Measurements from ENCODE around the gene KLK5.

The KLK5 gene

DNA sequence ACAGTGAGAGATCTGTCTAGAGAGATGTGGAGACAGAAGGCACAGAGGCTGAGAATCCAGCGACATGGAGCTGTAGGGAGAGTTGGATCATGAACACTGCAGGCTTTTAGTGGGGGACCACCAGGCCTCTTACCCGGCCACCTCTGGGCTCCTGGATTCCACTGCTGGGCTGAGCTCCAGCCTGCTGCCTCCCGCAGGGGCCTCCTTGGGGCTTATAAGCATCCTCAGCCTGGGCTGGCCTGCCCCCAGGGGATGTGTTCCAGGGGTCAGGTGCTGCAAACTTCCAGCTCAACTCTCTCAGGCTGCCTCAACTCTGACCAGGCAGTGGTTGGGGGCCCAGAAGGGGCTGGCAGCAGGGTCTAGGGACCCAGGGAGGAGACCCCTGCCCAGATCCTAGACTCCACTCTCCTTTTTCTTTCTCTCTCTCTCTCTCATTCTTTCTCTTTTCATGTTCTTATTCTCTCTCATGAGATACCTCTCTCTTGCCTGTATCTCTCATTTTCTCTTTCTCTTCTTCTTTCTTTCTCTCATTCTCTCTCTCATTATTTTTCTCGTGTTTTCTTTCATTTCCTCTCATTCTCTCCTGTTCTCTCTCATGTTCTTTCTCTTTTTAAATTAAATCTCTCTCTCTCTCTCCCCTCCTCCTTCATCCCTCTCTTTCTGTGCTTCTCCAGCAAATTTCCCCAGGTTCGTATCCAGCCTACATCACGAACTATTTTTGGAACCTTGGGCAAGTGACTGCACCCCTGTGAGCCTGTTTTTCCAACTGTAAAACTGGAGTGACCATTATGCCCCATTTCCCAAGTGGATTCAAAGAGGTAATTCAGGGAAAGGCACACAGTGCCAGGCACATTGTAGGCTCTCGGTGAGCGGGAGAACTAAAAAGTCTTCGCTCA is 41.4 kb downstream of the KLK5 start, which contains the start of gene KLK4:
KLK4 (minus strand) TSS at position 190 of the 896 bp plus-strand sequence. CDS start 657 bp downstream, outside the sequence.
- TF ChIP-seq POLR2AphosphoS5 (IDR thresholded peaks at IDR 0.05; ENCODE audit: low read depth, low read length): no peak
- TF ChIP-seq FOXP2 (optimal IDR thresholded peaks at IDR 0.05; ENCODE audit: borderline replicate concordance, extremely low read depth, extremely low read length, insufficient read depth): no peak
- TF ChIP-seq, protein P1, sequence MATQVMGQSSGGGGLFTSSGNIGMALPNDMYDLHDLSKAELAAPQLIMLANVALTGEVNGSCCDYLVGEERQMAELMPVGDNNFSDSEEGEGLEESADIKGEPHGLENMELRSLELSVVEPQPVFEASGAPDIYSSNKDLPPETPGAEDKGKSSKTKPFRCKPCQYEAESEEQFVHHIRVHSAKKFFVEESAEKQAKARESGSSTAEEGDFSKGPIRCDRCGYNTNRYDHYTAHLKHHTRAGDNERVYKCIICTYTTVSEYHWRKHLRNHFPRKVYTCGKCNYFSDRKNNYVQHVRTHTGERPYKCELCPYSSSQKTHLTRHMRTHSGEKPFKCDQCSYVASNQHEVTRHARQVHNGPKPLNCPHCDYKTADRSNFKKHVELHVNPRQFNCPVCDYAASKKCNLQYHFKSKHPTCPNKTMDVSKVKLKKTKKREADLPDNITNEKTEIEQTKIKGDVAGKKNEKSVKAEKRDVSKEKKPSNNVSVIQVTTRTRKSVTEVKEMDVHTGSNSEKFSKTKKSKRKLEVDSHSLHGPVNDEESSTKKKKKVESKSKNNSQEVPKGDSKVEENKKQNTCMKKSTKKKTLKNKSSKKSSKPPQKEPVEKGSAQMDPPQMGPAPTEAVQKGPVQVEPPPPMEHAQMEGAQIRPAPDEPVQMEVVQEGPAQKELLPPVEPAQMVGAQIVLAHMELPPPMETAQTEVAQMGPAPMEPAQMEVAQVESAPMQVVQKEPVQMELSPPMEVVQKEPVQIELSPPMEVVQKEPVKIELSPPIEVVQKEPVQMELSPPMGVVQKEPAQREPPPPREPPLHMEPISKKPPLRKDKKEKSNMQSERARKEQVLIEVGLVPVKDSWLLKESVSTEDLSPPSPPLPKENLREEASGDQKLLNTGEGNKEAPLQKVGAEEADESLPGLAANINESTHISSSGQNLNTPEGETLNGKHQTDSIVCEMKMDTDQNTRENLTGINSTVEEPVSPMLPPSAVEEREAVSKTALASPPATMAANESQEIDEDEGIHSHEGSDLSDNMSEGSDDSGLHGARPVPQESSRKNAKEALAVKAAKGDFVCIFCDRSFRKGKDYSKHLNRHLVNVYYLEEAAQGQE (IDR thresholded peaks at IDR 0.05; ENCODE audit: insufficient read depth in 1 of 2, low read depth in 2 of 2, low read length in 2 of 2): no peak
- TF ChIP-seq TAF1 (IDR thresholded peaks at IDR 0.05; ENCODE audit: borderline replicate concordance, insufficient read depth, low read length): no peak

DNA sequence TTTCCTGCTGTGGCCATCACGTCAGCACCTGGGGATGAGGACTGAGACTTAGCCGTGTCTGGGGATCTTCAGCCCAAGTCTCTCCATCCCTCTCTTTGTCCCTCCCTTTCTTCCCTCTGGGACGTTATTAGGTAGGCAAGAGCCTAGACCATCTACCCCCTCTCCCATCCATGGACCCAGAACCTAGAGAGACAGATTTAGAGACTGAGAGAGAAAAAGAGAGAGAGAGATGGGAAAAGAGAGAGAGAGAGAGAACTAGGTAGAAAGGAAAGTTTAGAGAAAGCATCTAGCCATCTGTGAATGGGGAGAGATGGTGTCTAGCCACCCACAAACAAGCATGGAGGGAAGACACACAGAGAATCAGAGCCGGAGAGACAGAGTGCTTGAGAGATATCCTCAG is 42.1 kb downstream of the KLK5 start:
- no peak for TF ChIP-seq POLR2AphosphoS5 (IDR thresholded peaks at IDR 0.05; ENCODE audit: low read depth, low read length)
- no peak for TF ChIP-seq TAF1 (IDR thresholded peaks at IDR 0.05; ENCODE audit: borderline replicate concordance, insufficient read depth, low read length)
- no peak for TF ChIP-seq SIN3A (IDR thresholded peaks at IDR 0.05; ENCODE audit: borderline replicate concordance, insufficient read depth, low read length)
- TF ChIP-seq, protein P1 (IDR thresholded peaks at IDR 0.05; ENCODE audit: insufficient read depth in 1 of 2, low read depth in 2 of 2, low read length in 2 of 2): no peak
- no peak for TF ChIP-seq FOXP2 (optimal IDR thresholded peaks at IDR 0.05; ENCODE audit: borderline replicate concordance, extremely low read depth, extremely low read length, insufficient read depth)

DNA sequence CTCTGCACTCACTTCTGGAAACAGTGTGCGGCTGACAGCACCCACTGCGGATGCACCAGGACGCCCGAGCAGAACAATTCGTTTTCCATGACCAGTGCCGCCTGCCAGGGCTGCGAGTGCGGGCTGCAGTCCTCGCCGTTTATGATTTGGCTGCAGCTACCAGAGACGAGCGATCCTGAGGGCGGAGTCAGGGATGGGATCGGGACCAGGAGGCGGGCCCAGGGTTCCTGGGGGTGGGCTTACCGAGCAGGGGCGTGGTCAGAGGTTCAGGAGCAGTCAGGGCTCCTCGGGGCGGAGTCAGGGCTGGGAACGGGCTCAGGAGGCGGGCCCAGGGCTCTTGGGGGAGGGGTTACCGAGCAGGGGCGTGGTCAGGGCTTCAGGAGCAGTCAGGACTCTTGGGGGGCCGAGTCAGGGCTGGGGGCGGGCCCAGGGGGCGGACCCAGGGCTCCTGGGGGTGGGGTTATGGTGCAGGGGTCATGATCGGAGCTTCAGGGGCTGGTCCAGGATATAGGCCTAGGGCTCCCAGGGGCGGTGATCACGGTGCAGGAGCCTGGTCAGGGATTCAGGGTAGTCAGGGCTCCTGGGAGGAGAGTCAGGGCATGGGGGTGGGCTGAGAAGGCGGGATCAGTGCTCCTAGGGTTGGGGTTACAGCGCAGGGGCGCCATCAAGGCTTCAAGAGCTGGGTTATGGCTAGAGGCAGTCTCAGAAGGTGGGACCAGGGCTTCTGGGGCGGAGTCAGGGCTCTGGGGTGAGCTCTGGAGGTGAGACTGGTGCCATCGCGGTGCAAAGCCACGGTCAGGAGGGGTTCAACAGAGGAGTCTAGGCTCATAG is 43.4 kb downstream of the KLK5 start:
- TF ChIP-seq, protein P1 (IDR thresholded peaks at IDR 0.05; ENCODE audit: insufficient read depth in 1 of 2, low read depth in 2 of 2, low read length in 2 of 2): no peak
- TF ChIP-seq TAF1 (IDR thresholded peaks at IDR 0.05; ENCODE audit: borderline replicate concordance, insufficient read depth, low read length): no peak
- TF ChIP-seq FOXP2 (optimal IDR thresholded peaks at IDR 0.05; ENCODE audit: borderline replicate concordance, extremely low read depth, extremely low read length, insufficient read depth): no peak
- no peak for TF ChIP-seq POLR2AphosphoS5 (IDR thresholded peaks at IDR 0.05; ENCODE audit: low read depth, low read length)
- TF ChIP-seq SIN3A (IDR thresholded peaks at IDR 0.05; ENCODE audit: borderline replicate concordance, insufficient read depth, low read length): no peak

DNA sequence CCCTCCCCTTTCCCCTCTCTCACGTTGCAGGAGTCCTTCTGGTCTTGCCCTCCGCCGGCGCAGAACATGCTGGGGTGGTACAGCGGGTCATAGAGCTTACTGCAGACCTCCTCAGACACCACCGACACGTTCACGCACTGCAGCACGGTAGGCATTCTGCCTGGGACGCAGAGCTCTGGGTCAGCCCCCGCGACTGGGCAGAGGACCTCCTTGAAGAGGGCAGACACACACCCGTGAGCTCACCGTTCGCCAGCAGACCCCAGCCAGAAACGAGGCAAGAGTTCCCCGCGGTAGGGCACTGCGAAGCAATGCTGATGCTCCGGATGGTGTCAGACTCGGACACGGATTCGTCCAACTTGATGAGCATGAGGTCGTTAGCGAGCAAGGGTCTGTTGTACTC is 44.5 kb downstream of the KLK5 start:
- TF ChIP-seq, protein P1 (IDR thresholded peaks at IDR 0.05; ENCODE audit: insufficient read depth in 1 of 2, low read depth in 2 of 2, low read length in 2 of 2): no peak
- TF ChIP-seq TAF1 (IDR thresholded peaks at IDR 0.05; ENCODE audit: borderline replicate concordance, insufficient read depth, low read length) (no peak), POLR2AphosphoS5 (IDR thresholded peaks at IDR 0.05; ENCODE audit: low read depth, low read length) (no peak), FOXP2 (optimal IDR thresholded peaks at IDR 0.05; ENCODE audit: borderline replicate concordance, extremely low read depth, extremely low read length, insufficient read depth) (no peak), SIN3A (IDR thresholded peaks at IDR 0.05; ENCODE audit: borderline replicate concordance, insufficient read depth, low read length) (no peak)

Measured in PFSK-1 (cell line).